SK-N-SH treated with all-trans-retinoic acid at 6 μM for 48 hours (cell line): ENCODE measurements around the gene CITED1.

Experiments
- ARNTL ChIP-seq: fragments of 450-650 bp; formaldehyde crosslinking; IDR thresholded peaks from 2 replicates; pipeline ENCODE4 v1.5.0; 2020; ENCODE audit warnings: low read depth, mild to moderate bottlenecking, moderate library complexity, borderline replicate concordance
- BACH2 ChIP-seq: fragments of 250-450 bp; sonication (Bioruptor Pico); IDR thresholded peaks from 2 replicates; pipeline ENCODE4 v1.9.0; 2021; ENCODE audit warnings: mild to moderate bottlenecking, borderline replicate concordance
- CSDC2 ChIP-seq: fragments of 250-450 bp; sonication (Bioruptor Pico); IDR thresholded peaks from 2 replicates; pipeline ENCODE4 v1.5.0; 2020; ENCODE audit warnings: mild to moderate bottlenecking, moderate library complexity
- ESRRG ChIP-seq: fragments of 250-450 bp; sonication (Bioruptor Pico); IDR thresholded peaks from 2 replicates; pipeline ENCODE4 v1.6.1; 2021; ENCODE audit warnings: mild to moderate bottlenecking
- PATZ1 ChIP-seq: fragments of 250-450 bp; sonication (Bioruptor Pico); IDR thresholded peaks from 2 replicates; pipeline ENCODE4 v1.8.0; 2020; ENCODE audit warnings: mild to moderate bottlenecking, moderate library complexity, borderline replicate concordance
- RARB ChIP-seq: fragments of 250-450 bp; sonication (Bioruptor Pico); IDR thresholded peaks from 2 replicates; pipeline ENCODE4 v1.8.0; 2021; ENCODE audit warnings: mild to moderate bottlenecking, moderate library complexity
- TCF4 ChIP-seq: fragments of 250-450 bp; sonication (Bioruptor Pico); IDR thresholded peaks from 2 replicates; pipeline ENCODE4 v1.8.0; 2021; ENCODE audit warnings: mild to moderate bottlenecking, moderate library complexity, borderline replicate concordance
- TOX ChIP-seq: fragments of 250-450 bp; sonication (Bioruptor Pico); IDR thresholded peaks from 2 replicates; pipeline ENCODE4 v1.8.0; 2021; ENCODE audit warnings: mild to moderate bottlenecking, moderate library complexity, borderline replicate concordance
- ZFP30 ChIP-seq: fragments of 450-650 bp; formaldehyde crosslinking; IDR thresholded peaks from 2 replicates; pipeline ENCODE4 v1.5.0; 2022; ENCODE audit warnings: mild to moderate bottlenecking, moderate library complexity

GRCh38 chrX:72280321-72280845 is 25.3 kb downstream of the CITED1 start:
- TF ChIP-seq TOX (CRISPR knock-in tag) (no peak), PATZ1 (no peak), CSDC2 (CRISPR knock-in tag) (no peak), TCF4 (CRISPR knock-in tag) (no peak), RARB (no peak), ESRRG (CRISPR knock-in tag) (no peak), BACH2 (CRISPR knock-in tag) (no peak), ARNTL (CRISPR knock-in tag) (no peak), ZFP30 (CRISPR knock-in tag) (no peak)
